ENCODE results near the gene FBXO4.

Gene FBXO4

GRCh38 chr5:41893074-41893851, 31.8 kb upstream of the FBXO4 start:
- no peaks in the 10 kb centered on the region for H3K36me3 ChIP-seq (replicated peaks)
- in situ Hi-C loops (cut with HindIII; ENCODE audit: low pct_ligation_motif_present, low sequenced_read_pairs), result no loop called here
- no peak overlapping the region for H3K4me3 ChIP-seq (ENCODE audit: low read depth, low read length)
- H3K27ac ChIP-seq, result no peak overlapping the region
- TF ChIP-seq CTCF (IDR thresholded peaks at IDR 0.05; ENCODE audit: low read depth, low read length, missing control alignments), result no peak
- DNase-seq, result no peak
- H3K27me3 ChIP-seq (replicated peaks), result no peaks in the 10 kb centered on the region

- in situ Hi-C loops (cut with HindIII; ENCODE audit: low pct_ligation_motif_present, low sequenced_read_pairs), result no loop called here
- Histone ChIP-seq H3K27ac (no peak overlapping the region), H3K36me3 (replicated peaks) (no peaks in the 10 kb centered on the region), H3K4me3 (ENCODE audit: low read depth, low read length) (no peak overlapping the region), H3K27me3 (replicated peaks) (no peaks in the 10 kb centered on the region)
- no peak for DNase-seq
- no peak for TF ChIP-seq CTCF (IDR thresholded peaks at IDR 0.05; ENCODE audit: low read depth, low read length, missing control alignments)
Measured at GRCh38 chr5:41896230-41896629, 28.9 kb upstream of the FBXO4 start.

- Histone ChIP-seq H3K27ac (no peak overlapping the region), H3K4me3 (ENCODE audit: low read depth, low read length) (peak overlapping the region; percentile 95), H3K36me3 (replicated peaks) (no peaks in the 10 kb centered on the region), H3K27me3 (replicated peaks) (no peaks in the 10 kb centered on the region)
- no peak for TF ChIP-seq CTCF (IDR thresholded peaks at IDR 0.05; ENCODE audit: low read depth, low read length, missing control alignments)
- in situ Hi-C loops (cut with HindIII; ENCODE audit: low pct_ligation_motif_present, low sequenced_read_pairs), result no loop called here
- DNase-seq, result no peak
Measured at GRCh38 chr5:41903382-41903891, 21.6 kb upstream of the FBXO4 start.

GRCh38 chr5:41903892-41904799, 20.9 kb upstream of the FBXO4 start, which contains the start of gene RIMOC1:
RIMOC1 (plus strand) TSS chr5:41904344; CDS start chr5:41904368, 24 bp downstream.
- no peaks in the 10 kb centered on the region for H3K27me3 ChIP-seq (replicated peaks)
- in situ Hi-C loops (cut with HindIII; ENCODE audit: low pct_ligation_motif_present, low sequenced_read_pairs), result no loop called here
- H3K4me3 ChIP-seq (ENCODE audit: low read depth, low read length), result peak within 1 kb of the TSS; percentile 95
- peak within 1 kb of the TSS; percentile 78 for H3K27ac ChIP-seq
- peaks cover 2% of the 10 kb centered on the region for H3K36me3 ChIP-seq (replicated peaks)
- DNase-seq, result peak; percentile 99
- no peak for TF ChIP-seq CTCF (IDR thresholded peaks at IDR 0.05; ENCODE audit: low read depth, low read length, missing control alignments)

- H3K4me3 ChIP-seq (ENCODE audit: low read depth, low read length), result no peak overlapping the region
- no peak for DNase-seq
- no peak for TF ChIP-seq CTCF (IDR thresholded peaks at IDR 0.05; ENCODE audit: low read depth, low read length, missing control alignments)
- no peaks in the 10 kb centered on the region for H3K27me3 ChIP-seq (replicated peaks)
- in situ Hi-C loops (cut with HindIII; ENCODE audit: low pct_ligation_motif_present, low sequenced_read_pairs), result no loop called here
- H3K36me3 ChIP-seq (replicated peaks), result peaks cover 10% of the 10 kb centered on the region
- no peak overlapping the region for H3K27ac ChIP-seq
Measured at GRCh38 chr5:41906151-41906550, 18.9 kb upstream of the FBXO4 start.

Measured in brain microvascular endothelial cell (primary cell).